Measurements from ENCODE around the gene PACSIN1.
A peak's percentile ranks its signal among the peaks of the same experiment; 100 is the strongest.

PACSIN1 gene

DNA sequence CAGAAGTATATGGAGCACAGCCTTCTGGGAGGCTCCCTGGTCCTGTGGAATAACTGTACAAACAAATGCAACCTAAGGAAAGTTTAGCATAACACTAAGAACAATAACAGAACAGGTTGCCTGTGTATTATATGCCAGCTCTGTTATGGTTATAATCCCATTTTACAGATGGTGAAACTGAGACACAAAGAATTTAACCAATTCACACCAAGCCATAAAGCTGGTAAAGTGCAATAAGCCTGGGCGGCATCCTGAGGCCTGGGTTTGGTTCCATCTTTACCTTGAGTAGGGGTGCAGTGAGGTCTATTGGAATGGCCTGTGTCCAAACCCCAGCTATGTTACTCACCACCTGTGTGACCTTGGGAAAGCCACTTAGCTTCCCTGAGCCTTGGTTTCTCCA, 14.7 kb upstream of the PACSIN1 start:
- no peaks in the 10 kb centered on the region for H3K36me3 ChIP-seq
- no peaks in the 10 kb centered on the region for H3K9me3 ChIP-seq
- DNase-seq, result no peak
- TF ChIP-seq, protein P1, sequence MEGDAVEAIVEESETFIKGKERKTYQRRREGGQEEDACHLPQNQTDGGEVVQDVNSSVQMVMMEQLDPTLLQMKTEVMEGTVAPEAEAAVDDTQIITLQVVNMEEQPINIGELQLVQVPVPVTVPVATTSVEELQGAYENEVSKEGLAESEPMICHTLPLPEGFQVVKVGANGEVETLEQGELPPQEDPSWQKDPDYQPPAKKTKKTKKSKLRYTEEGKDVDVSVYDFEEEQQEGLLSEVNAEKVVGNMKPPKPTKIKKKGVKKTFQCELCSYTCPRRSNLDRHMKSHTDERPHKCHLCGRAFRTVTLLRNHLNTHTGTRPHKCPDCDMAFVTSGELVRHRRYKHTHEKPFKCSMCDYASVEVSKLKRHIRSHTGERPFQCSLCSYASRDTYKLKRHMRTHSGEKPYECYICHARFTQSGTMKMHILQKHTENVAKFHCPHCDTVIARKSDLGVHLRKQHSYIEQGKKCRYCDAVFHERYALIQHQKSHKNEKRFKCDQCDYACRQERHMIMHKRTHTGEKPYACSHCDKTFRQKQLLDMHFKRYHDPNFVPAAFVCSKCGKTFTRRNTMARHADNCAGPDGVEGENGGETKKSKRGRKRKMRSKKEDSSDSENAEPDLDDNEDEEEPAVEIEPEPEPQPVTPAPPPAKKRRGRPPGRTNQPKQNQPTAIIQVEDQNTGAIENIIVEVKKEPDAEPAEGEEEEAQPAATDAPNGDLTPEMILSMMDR (IDR thresholded peaks at IDR 0.05; ENCODE audit: low read depth, low read length), result no peak
- H3K27me3 ChIP-seq, result no peaks in the 10 kb centered on the region
- no peaks in the 10 kb centered on the region for H3K4me1 ChIP-seq
- H3K4me3 ChIP-seq (ENCODE audit: low read depth, low read length), result no peak overlapping the region

DNA sequence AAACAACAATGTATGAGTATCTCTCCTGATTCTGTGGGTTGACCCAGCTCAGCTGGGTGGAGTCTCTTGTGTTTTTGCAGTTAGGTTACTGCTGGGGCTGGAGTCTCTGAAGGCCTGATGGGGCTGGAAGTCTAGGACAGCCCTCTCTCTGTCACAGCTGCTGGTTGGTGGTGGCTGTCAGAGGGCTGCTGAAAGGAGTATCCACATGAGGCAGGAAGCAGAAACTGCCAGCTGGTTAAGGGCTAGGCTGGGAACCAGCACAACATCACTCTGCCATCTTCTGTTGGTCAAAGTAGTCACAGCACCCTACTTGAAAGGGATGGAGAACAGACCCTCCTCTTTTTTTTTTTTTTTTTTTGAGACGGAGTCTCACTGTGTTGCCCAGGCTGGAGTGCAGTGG, 10.0 kb upstream of the PACSIN1 start:
- H3K27me3 ChIP-seq, result no peaks in the 10 kb centered on the region
- no peak overlapping the region for H3K4me3 ChIP-seq (ENCODE audit: low read depth, low read length)
- no peaks in the 10 kb centered on the region for H3K4me1 ChIP-seq
- no peaks in the 10 kb centered on the region for H3K36me3 ChIP-seq
- no peaks in the 10 kb centered on the region for H3K9me3 ChIP-seq
- DNase-seq, result no peak
- TF ChIP-seq, protein P1 (IDR thresholded peaks at IDR 0.05; ENCODE audit: low read depth, low read length), result no peak

DNA sequence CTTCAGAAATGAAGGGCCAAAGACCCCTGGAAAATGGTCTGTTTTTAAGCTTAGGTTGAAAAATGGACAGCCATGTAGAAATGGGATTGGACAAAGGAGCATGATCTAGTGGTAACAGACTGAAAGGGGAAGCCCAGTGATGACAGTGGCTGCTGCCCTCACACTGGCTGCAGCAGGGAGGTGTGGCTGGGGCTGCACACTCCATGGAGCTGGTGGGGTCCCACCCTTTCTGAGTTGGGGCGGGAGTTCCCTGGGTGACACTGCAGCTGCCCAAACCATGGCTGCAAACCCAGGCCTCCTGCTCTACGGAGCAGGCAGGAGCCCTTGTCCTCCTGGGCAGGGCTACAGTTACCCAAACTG, 8.5 kb upstream of the PACSIN1 start:
- H3K9me3 ChIP-seq, result no peaks in the 10 kb centered on the region

GRCh38 chr6:34457742-34458735, 7.8 kb upstream of the PACSIN1 start:
- H3K4me3 ChIP-seq (ENCODE audit: low read depth, low read length), result no peak overlapping the region
- no peaks in the 10 kb centered on the region for H3K36me3 ChIP-seq
- no peaks in the 10 kb centered on the region for H3K27me3 ChIP-seq
- H3K9me3 ChIP-seq, result no peaks in the 10 kb centered on the region
- H3K4me1 ChIP-seq, result peaks cover 4% of the 10 kb centered on the region; the same call in 1 of the 2 replicates
- peak; percentile 48 for DNase-seq
- TF ChIP-seq, protein P1 (IDR thresholded peaks at IDR 0.05; ENCODE audit: low read depth, low read length), result no peak

More for the DNA sequence above, 8.5 kb upstream of the PACSIN1 start:
- Histone ChIP-seq H3K36me3 (no peaks in the 10 kb centered on the region), H3K4me3 (ENCODE audit: low read depth, low read length) (no peak overlapping the region), H3K27me3 (no peaks in the 10 kb centered on the region), H3K4me1 (no peaks in the 10 kb centered on the region)
- no peak for DNase-seq
- TF ChIP-seq, protein P1 (IDR thresholded peaks at IDR 0.05; ENCODE audit: low read depth, low read length), result no peak

- no peak overlapping the region for H3K4me3 ChIP-seq (ENCODE audit: low read depth, low read length)
- TF ChIP-seq, protein P1 (IDR thresholded peaks at IDR 0.05; ENCODE audit: low read depth, low read length), result peak; percentile 82
- H3K36me3 ChIP-seq, result no peaks in the 10 kb centered on the region
- peaks cover 4% of the 10 kb centered on the region; the same call in 1 of the 2 replicates for H3K4me1 ChIP-seq
- peak; percentile 52 for DNase-seq
- no peaks in the 10 kb centered on the region for H3K27me3 ChIP-seq
- H3K9me3 ChIP-seq, result no peaks in the 10 kb centered on the region
These were observed 5.8 kb upstream of the PACSIN1 start for GRCh38 chr6:34459899-34460593.
